HG03103 (cell line): ENCODE measurements around the gene FYN.
"Not testable (repeated sequence)": the region's sequence is repeated elsewhere in the genome, so short reads cannot be mapped to it uniquely, and the experiment has no call there.

Experiments
- ATAC-seq: cut with Tn5 transposase; IDR thresholded peaks from one replicate; pipeline ENCODE4 v1.9.1; 2021; ENCODE audit warnings: low read depth; ENCODE audit not compliant: unreplicated experiment

The FYN gene

GRCh38 chr6:111837641-111838500 is 35.4 kb downstream of the FYN start:
- peak; percentile 61 for ATAC-seq

GRCh38 chr6:111837007-111837406 is 36.2 kb downstream of the FYN start:
- no peak for ATAC-seq

- no peak for ATAC-seq
These were observed 37.4 kb downstream of the FYN start for GRCh38 chr6:111835807-111836206.

GRCh38 chr6:111835398-111835797 is 37.9 kb downstream of the FYN start:
- ATAC-seq: not testable (repeated sequence)

GRCh38 chr6:111834356-111834755 is 38.9 kb downstream of the FYN start:
- no peak for ATAC-seq

- no peak for ATAC-seq
These were observed 40.3 kb downstream of the FYN start for GRCh38 chr6:111832833-111833418.

- no peak for ATAC-seq
These were observed 41.8 kb downstream of the FYN start for GRCh38 chr6:111831408-111831807.

GRCh38 chr6:111829998-111830397 is 43.3 kb downstream of the FYN start:
- no peak for ATAC-seq

GRCh38 chr6:111829581-111829980 is 43.7 kb downstream of the FYN start:
- ATAC-seq: no peak

- ATAC-seq: no peak
These were observed 44.4 kb downstream of the FYN start for GRCh38 chr6:111828809-111829208.

- no peak for ATAC-seq
These were observed 47.7 kb downstream of the FYN start for GRCh38 chr6:111825439-111826086.

- ATAC-seq: peak; percentile 58
These were observed 48.5 kb downstream of the FYN start for GRCh38 chr6:111824608-111825337.

- no peak for ATAC-seq
These were observed 49.2 kb downstream of the FYN start for GRCh38 chr6:111823831-111824607.

- no peak for ATAC-seq
These were observed 50.2 kb downstream of the FYN start for GRCh38 chr6:111823012-111823411.

GRCh38 chr6:111819458-111819857 is 53.8 kb downstream of the FYN start:
- ATAC-seq: no peak

- no peak for ATAC-seq
These were observed 54.6 kb downstream of the FYN start for GRCh38 chr6:111818539-111819226.

- ATAC-seq: no peak
These were observed 55.7 kb downstream of the FYN start for GRCh38 chr6:111817451-111818120.

- no peak for ATAC-seq
These were observed 59.5 kb downstream of the FYN start for GRCh38 chr6:111813677-111814310.

- no peak for ATAC-seq
These were observed 60.0 kb downstream of the FYN start for GRCh38 chr6:111813237-111813636.
